Naive thymus-derived CD4-positive, alpha-beta T cell (primary cell): Measurements from ENCODE around the gene AIPL1. TPM values are rescaled to one million over a fixed set of nuclear protein-coding genes. Genes with fewer than 3 reads are reported as not detected.

ENCODE experiments used
- ATAC-seq: fragments of 150-1000 bp; cut with Tn5 transposase; 2 replicates; pipeline ENCODE4 v1.10.0; 2021; ENCODE audit warnings: mild to moderate bottlenecking, moderate library complexity
- CTCF ChIA-PET: fragments of 350-600 bp; sonication (Branson Sonifier 250); formaldehyde crosslinking; loops from one replicate; lab custom pipeline; 2021; ENCODE audit warnings: antibody characterized with exemption; lab: Charles Lee
- POLR2A ChIA-PET: fragments of 350-600 bp; sonication (Branson Sonifier 250); formaldehyde crosslinking; loops from one replicate; lab custom pipeline; 2021; ENCODE audit warnings: antibody characterized with exemption, inconsistent platforms; lab: Charles Lee
- DNase-seq, 9 donors: peaks; one replicate each; pipeline versions ENCODE4 v3.0.0 to v3.0.0-alpha.2; 2020 to 2022; ENCODE audit warnings: mixed read lengths in 1 of 9
- H3K27ac ChIP-seq: one replicate; pipeline ENCODE4 v1.7.0; 2013; ENCODE audit warnings: mild to moderate bottlenecking, low read depth, low read length, moderate library complexity
- H3K27me3 ChIP-seq, 2 donors: one replicate each; pipeline ENCODE4 v1.7.0; 2013; ENCODE audit warnings: low read length in 2 of 2, mild to moderate bottlenecking in 2 of 2, moderate library complexity in 2 of 2; ENCODE audit not compliant: control insufficient read depth in 2 of 2, insufficient read depth in 2 of 2
- H3K36me3 ChIP-seq, 3 experiments: 1 replicate in 2 of 3; 2 replicates in 1 of 3; pipeline ENCODE4 v1.7.0; 2013; ENCODE audit warnings: low read length in 3 of 3, mild to moderate bottlenecking in 3 of 3, moderate library complexity in 1 of 3; ENCODE audit not compliant: insufficient read depth in 3 of 3, control insufficient read depth in 2 of 3
- H3K4me1 ChIP-seq, 2 donors: one replicate each; pipeline ENCODE4 v1.7.0; 2013; ENCODE audit warnings: low read length in 2 of 2, mild to moderate bottlenecking in 2 of 2, moderate library complexity in 1 of 2; ENCODE audit not compliant: control insufficient read depth in 2 of 2, insufficient read depth in 2 of 2
- H3K4me3 ChIP-seq: 2 replicates; pipeline ENCODE4 v1.7.0; 2013; ENCODE audit warnings: mild to moderate bottlenecking, low read length
- H3K9me3 ChIP-seq, 3 experiments: 1 replicate in 2 of 3; 2 replicates in 1 of 3; pipeline ENCODE4 v1.7.0; 2013; ENCODE audit warnings: low read length in 3 of 3; ENCODE audit not compliant: control insufficient read depth in 2 of 3
- H3K27ac Mint-ChIP-seq, 9 donors: one replicate each; pipeline ENCODE4 v1.8.0; 2020 to 2022; ENCODE audit warnings: mixed read lengths in 9 of 9, mild to moderate bottlenecking in 8 of 9, moderate library complexity in 5 of 9, inconsistent platforms in 2 of 9
- H3K27me3 Mint-ChIP-seq, 5 donors: one replicate each; pipeline ENCODE4 v1.8.0; 2021 to 2022; ENCODE audit warnings: mixed read lengths in 5 of 5, mild to moderate bottlenecking in 1 of 5
- H3K36me3 Mint-ChIP-seq, 5 donors: one replicate each; pipeline ENCODE4 v1.8.0; 2020 to 2022; ENCODE audit warnings: mixed read lengths in 5 of 5, mild to moderate bottlenecking in 3 of 5, inconsistent platforms in 1 of 5
- H3K4me1 Mint-ChIP-seq, 7 donors: one replicate each; pipeline ENCODE4 v1.8.0; 2020 to 2022; ENCODE audit warnings: mixed read lengths in 7 of 7, mild to moderate bottlenecking in 3 of 7, inconsistent platforms in 1 of 7
- H3K4me3 Mint-ChIP-seq, 10 donors: one replicate each; pipeline ENCODE4 v1.8.0; 2020 to 2022; ENCODE audit warnings: mild to moderate bottlenecking in 10 of 10, mixed read lengths in 10 of 10, moderate library complexity in 6 of 10, inconsistent platforms in 2 of 10
- H3K9me3 Mint-ChIP-seq, 11 donors: one replicate each; pipeline ENCODE4 v1.8.0; 2020 to 2022; ENCODE audit warnings: mixed read lengths in 11 of 11, mild to moderate bottlenecking in 4 of 11, inconsistent platforms in 1 of 11, moderate library complexity in 1 of 11
- intact Hi-C, 2 donors: fragments of 100-400 bp; cut with micrococcal nuclease; formaldehyde crosslinking; loops; one replicate each; pipeline ENCODE4 v1.15.1; 2023
- polyA plus RNA-seq, 2 donors: library from polyadenylated mRNA; unstranded; fragments of 300-500 nt; fragmentation: Illumina TruSeq; gene quantifications; one replicate each; pipeline ENCODE4 v1.2.3, GENCODE V29; 2021
- total RNA-seq, 6 experiments: library from RNA in 5 of 6; stranded (reverse) in 5 of 6; gene quantifications; 1 replicate in 5 of 6; 2 replicates in 1 of 6; pipeline ENCODE4 v1.2.3 and lab custom pipeline; 2021 to 2026

AIPL1 gene
- total and polyA plus RNA-seq, 7 experiments from 2014 or later: not detected

DNA sequence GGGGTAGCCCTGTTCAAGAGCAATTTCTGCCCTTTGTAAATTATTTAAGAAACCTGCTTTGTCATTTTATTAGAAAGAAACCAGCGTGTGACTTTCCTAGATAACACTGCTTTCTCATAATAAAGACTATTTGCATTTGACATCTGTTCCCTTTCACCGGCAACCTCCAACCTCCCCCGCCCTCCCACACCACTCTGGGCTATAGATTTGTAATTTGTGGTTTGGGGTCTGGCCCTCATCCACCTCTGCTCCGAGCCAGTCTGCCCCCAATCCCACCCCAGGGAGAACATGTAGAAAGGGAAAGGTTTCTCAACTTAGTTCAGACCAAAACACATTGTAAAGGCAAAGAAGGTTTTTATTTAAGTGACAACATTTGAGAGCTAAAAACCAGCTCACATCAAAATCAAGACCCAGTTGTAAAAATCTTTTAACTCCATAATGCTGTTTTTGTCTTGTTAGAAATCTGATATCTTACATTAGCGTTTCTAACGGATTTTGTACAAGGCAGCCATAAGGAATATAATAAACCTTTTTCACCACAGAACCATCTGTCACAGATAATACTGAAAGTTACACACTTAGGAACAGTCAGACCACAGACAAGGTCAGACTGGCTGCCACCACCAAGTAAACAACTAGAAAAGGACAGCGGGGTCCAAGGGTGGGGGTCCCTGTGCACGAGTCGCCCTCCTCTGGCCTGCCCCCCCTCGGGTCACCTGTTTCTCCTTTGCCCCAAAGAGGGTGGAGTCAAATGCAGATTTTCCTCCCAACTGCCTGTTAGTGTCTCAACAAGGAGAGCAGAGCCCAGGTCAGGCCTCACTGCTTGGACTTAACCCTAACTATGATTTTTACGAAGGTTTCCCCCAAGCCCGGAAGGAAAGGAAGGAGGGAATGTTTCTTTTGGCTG, 16.3 kb upstream of the AIPL1 start:
- H3K36me3 Mint-ChIP-seq: peaks cover 0 to 3% (median 0%) of the 10 kb centered on the region in 5 donors
- H3K4me1 Mint-ChIP-seq: peaks cover 2 to 30% (median 17%) of the 10 kb centered on the region in 7 donors
- Histone ChIP-seq H3K4me3 (no peak overlapping the region), H3K4me1 (peaks cover 0 to 8% of the 10 kb centered on the region in 2 donors), H3K9me3 (no peaks in the 10 kb centered on the region), H3K27me3 (no peaks in the 10 kb centered on the region), H3K36me3 (no peaks in the 10 kb centered on the region), H3K27ac (no peak overlapping the region)
- ATAC-seq: no peak
- ChIA-PET POLR2A (no interaction called here), CTCF (no interaction called here)
- H3K27me3 Mint-ChIP-seq: peaks cover 0 to 21% (median 0%) of the 10 kb centered on the region in 5 donors
- no peak overlapping the region for H3K4me3 Mint-ChIP-seq
- no peaks in the 10 kb centered on the region for H3K9me3 Mint-ChIP-seq
- intact Hi-C loops: no loop called here
- DNase-seq: no peak
- peak overlapping the region in 5 of 9 donors; percentile 8 to 52 (median 35) for H3K27ac Mint-ChIP-seq

- ChIA-PET CTCF (no interaction called here), POLR2A (no interaction called here)
- Histone ChIP-seq H3K36me3 (no peaks in the 10 kb centered on the region), H3K4me1 (peaks cover 0 to under 1% of the 10 kb centered on the region in 2 donors), H3K27ac (no peak overlapping the region), H3K27me3 (no peaks in the 10 kb centered on the region), H3K9me3 (no peaks in the 10 kb centered on the region), H3K4me3 (no peak overlapping the region)
- DNase-seq (no peak), ATAC-seq (no peak)
- Mint-ChIP-seq H3K4me1 (peaks cover 6 to 25% (median 16%) of the 10 kb centered on the region in 7 donors), H3K9me3 (no peaks in the 10 kb centered on the region), H3K36me3 (peaks cover 0 to 4% (median 0%) of the 10 kb centered on the region in 5 donors), H3K27ac (no peak overlapping the region), H3K4me3 (no peak overlapping the region), H3K27me3 (peaks cover 0 to 18% (median 0%) of the 10 kb centered on the region in 5 donors)
- intact Hi-C loops: loop anchor here (10.0 kb wide), 1 partner anchor 195 kb away; the partner anchor contains the start of genes KIAA0753 (in 2 of the 2) and TXNDC17 (in 2 of the 2)
Observed at GRCh38 chr17:6449307-6449706, 14.4 kb upstream of the AIPL1 start.

DNA sequence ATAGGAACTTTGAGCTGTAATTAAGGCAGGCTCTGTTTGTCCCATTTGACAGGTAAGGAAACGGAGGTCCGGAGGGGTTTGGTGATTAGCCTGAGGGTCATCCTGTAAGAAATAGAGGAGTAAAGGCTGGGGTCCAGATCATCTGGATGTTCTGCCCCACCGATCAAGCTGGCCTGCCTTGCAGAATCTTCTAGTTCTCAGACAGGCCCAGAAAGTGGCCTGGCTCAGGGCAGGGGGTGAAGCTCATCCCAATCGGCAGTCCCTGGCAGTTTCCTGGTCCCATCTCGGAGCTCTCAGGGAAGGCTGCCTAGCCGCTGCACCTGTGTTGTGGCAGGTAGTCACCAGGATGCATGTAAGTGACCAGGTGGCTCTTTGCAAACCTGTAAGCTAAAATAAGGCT, 13.6 kb upstream of the AIPL1 start:
- ChIA-PET CTCF (no interaction called here), POLR2A (interaction anchor here (0.6 kb wide), 1 partner anchor 18 kb away, joined by 3 read pairs; no protein-coding TSS in a partner anchor)
- peaks cover 0 to 13% (median 0%) of the 10 kb centered on the region in 5 donors for H3K27me3 Mint-ChIP-seq
- H3K4me1 ChIP-seq: peaks cover under 1% of the 10 kb centered on the region in 2 donors
- peaks cover 11 to 23% (median 14%) of the 10 kb centered on the region in 7 donors for H3K4me1 Mint-ChIP-seq
- peaks cover 0 to 6% (median 0%) of the 10 kb centered on the region in 5 donors for H3K36me3 Mint-ChIP-seq
- no peaks in the 10 kb centered on the region for H3K36me3 ChIP-seq
- H3K9me3 ChIP-seq: no peaks in the 10 kb centered on the region
- no peak for ATAC-seq
- H3K27ac Mint-ChIP-seq: no peak overlapping the region
- H3K4me3 ChIP-seq: no peak overlapping the region
- intact Hi-C loops: loop anchor here (10.0 kb wide), 1 partner anchor 196 kb away; the partner anchor contains the start of genes KIAA0753 (in 2 of the 2) and TXNDC17 (in 2 of the 2)
- no peak overlapping the region for H3K27ac ChIP-seq
- no peak overlapping the region for H3K4me3 Mint-ChIP-seq
- H3K9me3 Mint-ChIP-seq: no peaks in the 10 kb centered on the region
- H3K27me3 ChIP-seq: no peaks in the 10 kb centered on the region
- no peak for DNase-seq

GRCh38 chr17:6446516-6447100, 11.7 kb upstream of the AIPL1 start:
- ATAC-seq (no peak), DNase-seq (no peak)
- H3K9me3 ChIP-seq: no peaks in the 10 kb centered on the region
- H3K27me3 ChIP-seq: no peaks in the 10 kb centered on the region
- peaks cover 0 to 14% (median 0%) of the 10 kb centered on the region in 5 donors for H3K27me3 Mint-ChIP-seq
- H3K4me1 ChIP-seq: peaks cover 5 to 6% of the 10 kb centered on the region in 2 donors
- ChIA-PET POLR2A (interaction anchor here (2.3 kb wide), 1 partner anchor 9 kb away, joined by 9 read pairs; no protein-coding TSS in a partner anchor), CTCF (interaction anchor here (0.6 to 1.2 kb wide), 2 partner anchors 11 to 43 kb away, joined by 4 to 5 read pairs; no protein-coding TSS in a partner anchor)
- H3K4me1 Mint-ChIP-seq: peaks cover 10 to 21% (median 13%) of the 10 kb centered on the region in 7 donors
- H3K9me3 Mint-ChIP-seq: no peaks in the 10 kb centered on the region
- H3K36me3 ChIP-seq: no peaks in the 10 kb centered on the region
- no peak overlapping the region for H3K27ac ChIP-seq
- no peak overlapping the region for H3K4me3 Mint-ChIP-seq
- H3K4me3 ChIP-seq: no peak overlapping the region
- peaks cover 0 to 4% (median 0%) of the 10 kb centered on the region in 5 donors for H3K36me3 Mint-ChIP-seq
- H3K27ac Mint-ChIP-seq: no peak overlapping the region
- intact Hi-C loops: loop anchor here (10.0 kb wide), 1 partner anchor 198 kb away; the partner anchor contains the start of genes KIAA0753 (in 2 of the 2) and TXNDC17 (in 2 of the 2)

- intact Hi-C loops: loop anchor here (1.0 to 10.0 kb wide), 6 partner anchors 11 to 1027 kb away; partner anchors contain the start of genes KIAA0753 (in 2 of the 2), TXNDC17 (in 2 of the 2), DERL2 (in 1 of the 2) and MIS12 (in 1 of the 2)
Observed at GRCh38 chr17:6444571-6445335, 9.8 kb upstream of the AIPL1 start.

More at GRCh38 chr17:6444571-6445335, 9.8 kb upstream of the AIPL1 start:
- Histone ChIP-seq H3K4me3 (peak overlapping the region; percentile 77), H3K9me3 (no peaks in the 10 kb centered on the region), H3K27me3 (no peaks in the 10 kb centered on the region), H3K27ac (no peak overlapping the region), H3K4me1 (peaks cover 5 to 6% of the 10 kb centered on the region in 2 donors), H3K36me3 (no peaks in the 10 kb centered on the region)
- peak overlapping the region; percentile 85 to 98 (median 91) for H3K4me3 Mint-ChIP-seq
- peaks cover 0 to 2% (median 0%) of the 10 kb centered on the region in 5 donors for H3K36me3 Mint-ChIP-seq
- H3K27ac Mint-ChIP-seq: peak overlapping the region in 7 of 9 donors; percentile 22 to 93 (median 84)
- POLR2A ChIA-PET: interaction anchor here (1.6 to 2.3 kb wide), 2 partner anchors 10 to 11 kb away, joined by 3 to 9 read pairs; no protein-coding TSS in a partner anchor
- peaks cover 0 to 31% (median 0%) of the 10 kb centered on the region in 5 donors for H3K27me3 Mint-ChIP-seq
- CTCF ChIA-PET: interaction anchor here (1.1 to 1.3 kb wide), 3 partner anchors 9 to 857 kb away, joined by 3 to 5 read pairs (median 3); no protein-coding TSS in a partner anchor
- DNase-seq (no peak), ATAC-seq (no peak)
- H3K9me3 Mint-ChIP-seq: no peaks in the 10 kb centered on the region
- H3K4me1 Mint-ChIP-seq: peaks cover 10 to 15% (median 13%) of the 10 kb centered on the region in 7 donors
